ENCODE results near the gene ZMYND12.

Gene ZMYND12

GRCh38 chr1:42392255-42392654, 63.6 kb downstream of the ZMYND12 start:
- no peak for DNase-seq (ENCODE audit: low spot score)

DNA sequence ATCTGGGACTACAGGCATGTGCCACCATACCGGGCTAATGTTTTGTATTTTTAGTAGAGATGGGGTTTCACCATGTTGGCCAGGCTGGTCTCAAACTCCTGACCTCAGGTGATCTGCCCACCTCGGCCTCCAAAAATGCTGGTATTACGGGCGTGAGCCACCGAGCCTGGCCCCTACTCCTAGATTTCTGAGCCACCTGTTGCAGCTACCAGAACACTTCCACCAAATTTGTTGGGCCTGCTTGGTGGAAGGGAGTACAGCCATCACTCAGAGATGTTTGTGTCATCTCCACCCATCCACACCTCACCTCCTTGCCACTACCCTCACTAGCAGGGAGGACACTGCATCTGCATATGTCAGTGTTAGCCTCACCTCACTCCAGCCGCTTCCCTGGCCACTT, 69.8 kb downstream of the ZMYND12 start:
- no peak for DNase-seq (ENCODE audit: low spot score)

- no peak for DNase-seq (ENCODE audit: low spot score)
Observed at GRCh38 chr1:42385283-42385682, 70.5 kb downstream of the ZMYND12 start.

DNA sequence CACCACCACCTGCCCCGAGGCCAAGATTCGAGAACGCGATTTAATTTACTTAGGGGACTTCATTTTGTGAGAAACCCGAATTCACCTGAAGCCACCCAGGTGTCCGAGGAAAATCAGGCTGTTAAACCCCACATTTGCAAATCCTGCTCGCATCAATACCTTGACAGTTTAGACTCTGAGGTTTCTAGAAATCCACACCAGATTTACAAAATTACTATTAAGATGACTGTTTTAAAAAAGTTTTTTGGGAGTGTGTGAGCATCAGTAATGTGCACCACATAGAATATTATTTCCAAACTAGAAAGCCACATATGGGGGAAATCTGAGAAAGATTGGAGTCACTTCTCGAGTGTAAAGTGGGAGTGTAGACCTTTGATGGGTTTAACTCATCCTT, 74.5 kb downstream of the ZMYND12 start:
- no peak for DNase-seq (ENCODE audit: low spot score)

DNA sequence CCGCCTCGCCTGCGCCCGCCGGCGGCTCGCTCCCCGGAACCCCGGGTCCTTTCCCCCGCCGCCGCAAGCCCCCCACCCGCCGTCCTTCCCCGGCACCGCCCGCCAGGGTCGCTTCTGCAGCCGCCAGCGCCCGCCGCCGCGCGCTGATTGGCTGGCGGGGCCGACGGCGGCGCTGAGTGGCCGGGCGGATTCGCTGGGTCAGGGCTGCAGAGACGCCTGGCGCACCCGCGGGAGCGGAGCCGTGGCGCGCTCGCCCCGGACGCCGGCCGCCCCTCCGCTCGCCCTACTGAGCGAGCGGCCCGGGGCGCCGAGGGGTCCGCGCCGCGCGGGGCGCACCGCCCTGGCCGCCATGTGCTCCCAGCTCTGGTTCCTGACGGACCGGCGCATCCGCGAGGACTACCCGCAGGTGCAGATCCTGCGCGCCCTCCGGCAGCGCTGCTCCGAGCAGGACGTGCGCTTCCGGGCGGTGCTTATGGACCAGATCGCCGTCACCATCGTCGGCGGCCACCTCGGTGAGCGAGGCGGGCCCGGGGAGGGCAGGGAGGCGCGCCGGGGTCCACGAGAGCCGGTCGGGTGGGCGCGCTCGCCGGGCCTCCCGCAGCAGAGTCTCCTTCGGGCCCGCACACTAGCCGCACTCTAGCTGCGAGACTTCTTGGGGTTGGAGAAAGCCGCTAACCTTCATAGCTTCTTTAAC, 75.1 kb downstream of the ZMYND12 start, which contains the start of gene RIMKLA:
RIMKLA (plus strand) TSS at position 207 of the 694 bp plus-strand sequence; CDS start at position 350, 143 bp downstream.
- DNase-seq (ENCODE audit: low spot score), result peak; percentile 72

Measured in HuH-7.5 (cell line).